OCI-LY7 (cell line): ENCODE data around the gene FOXJ2. TPM values are rescaled to one million over a fixed set of nuclear protein-coding genes. Genes with fewer than 3 reads are reported as not detected.
"Not testable (repeated sequence)": the region's sequence is repeated elsewhere in the genome, so short reads cannot be mapped to it uniquely, and the experiment has no call there.

Experiments
- BruUV-seq: library from RNA; stranded (reverse); fragments of 400-500 nt; replicated peaks from 2 replicates; lab custom pipeline; 2021; lab: Mats Ljungman, UMichigan
- CTCF ChIA-PET: fragments of 300-600 bp; sonication (Branson Sonifier 250); formaldehyde crosslinking; loops from one replicate; lab custom pipeline; 2022; ENCODE audit warnings: antibody characterized with exemption; ENCODE audit not compliant: unreplicated experiment; lab: Charles Lee
- POLR2A ChIA-PET: fragments of 300-600 bp; sonication (Branson Sonifier 250); formaldehyde crosslinking; loops from one replicate; lab custom pipeline; 2022; ENCODE audit warnings: antibody characterized with exemption; lab: Charles Lee
- DNase-seq: peaks from one replicate; pipeline ENCODE4 v3.0.0-alpha.2; 2015; ENCODE audit warnings: low spot score
- H2AFZ ChIP-seq: fragments of 200-600 bp; sonication (generic), shearing (Covaris generic); 2 replicates; pipeline ENCODE4 v1.6.1; 2014; ENCODE audit warnings: mild to moderate bottlenecking, antibody characterized with exemption, low read length, moderate library complexity
- H3K27ac ChIP-seq: fragments of 200-600 bp; sonication (generic); 2 replicates; pipeline ENCODE4 v1.5.1; 2014; ENCODE audit warnings: mixed run types, low read depth, mild to moderate bottlenecking, moderate library complexity, low read length, inconsistent platforms; ENCODE audit not compliant: poor library complexity, severe bottlenecking
- H3K36me3 ChIP-seq: fragments of 200-600 bp; sonication (generic); 2 replicates; pipeline ENCODE4 v1.6.1; 2014; ENCODE audit warnings: mild to moderate bottlenecking, antibody characterized with exemption, low read length, moderate library complexity, mixed read lengths; ENCODE audit not compliant: insufficient read depth
- H3K4me1 ChIP-seq: fragments of 200-600 bp; sonication (generic); 2 replicates; pipeline ENCODE4 v1.5.1; 2014; ENCODE audit warnings: mild to moderate bottlenecking, low read length; ENCODE audit not compliant: insufficient read depth, poor library complexity, severe bottlenecking
- H3K4me2 ChIP-seq: fragments of 200-600 bp; sonication (generic); 2 replicates; pipeline ENCODE4 v1.6.1; 2014; ENCODE audit warnings: mild to moderate bottlenecking, low read length
- H3K4me3 ChIP-seq: fragments of 200-600 bp; sonication (generic); 2 replicates; pipeline ENCODE4 v1.5.1; 2014; ENCODE audit warnings: mild to moderate bottlenecking, low read depth, low read length; ENCODE audit not compliant: poor library complexity, severe bottlenecking
- H3K79me2 ChIP-seq: fragments of 200-600 bp; sonication (generic); 2 replicates; pipeline ENCODE4 v1.6.1; 2016; ENCODE audit warnings: low read depth, mild to moderate bottlenecking, low read length, moderate library complexity, mixed read lengths; ENCODE audit not compliant: insufficient read depth
- H3K9me2 ChIP-seq: fragments of 200-600 bp; sonication (generic); 2 replicates; pipeline ENCODE4 v1.6.1; 2016; ENCODE audit warnings: mild to moderate bottlenecking, low read length, mixed read lengths; ENCODE audit not compliant: insufficient read depth
- H3K9me3 ChIP-seq: fragments of 200-600 bp; sonication (generic); 2 replicates; pipeline ENCODE4 v1.6.1; 2014; ENCODE audit warnings: mild to moderate bottlenecking, mixed run types, low read length, mixed read lengths
- H4K20me1 ChIP-seq: fragments of 200-600 bp; sonication (generic); 2 replicates; pipeline ENCODE4 v1.6.1; 2014; ENCODE audit warnings: mild to moderate bottlenecking, antibody characterized with exemption, low read length, moderate library complexity, mixed read lengths; ENCODE audit not compliant: insufficient read depth
- EZH2phosphoT487 ChIP-seq: fragments of 200-600 bp; sonication (generic); IDR thresholded peaks from 2 replicates; pipeline ENCODE4 v1.6.1; 2018; ENCODE audit warnings: low read depth, borderline replicate concordance, mild to moderate bottlenecking, mixed run types, antibody characterized with exemption, low read length, moderate library complexity, mixed read lengths
- intact Hi-C: fragments of 100-400 bp; cut with micrococcal nuclease; formaldehyde crosslinking; loops from one replicate; pipeline ENCODE4 v1.10.0; 2022; ENCODE audit not compliant: unreplicated experiment
- total RNA-seq, 2 experiments: library from RNA; depleted of rRNA in 1 of 2; stranded (reverse); fragments of >200 nt in 1 of 2; shearing (Covaris generic) in 1 of 2; gene quantifications; 2 replicates each; pipeline ENCODE4 v1.2.3, GENCODE V29; 2014 to 2022
- TF ChIP-seq, protein P1 (sequence below): fragments of 200-600 bp; sonication (generic); conservative IDR thresholded peaks from 2 replicates; pipeline ENCODE4 v1.5.1; 2014; ENCODE audit warnings: mild to moderate bottlenecking, antibody characterized with exemption, low read length, moderate library complexity, mixed read lengths

FOXJ2 gene
- total RNA-seq, 2 experiments from 2014 or later = 5.7 to 9.3 TPM

DNA sequence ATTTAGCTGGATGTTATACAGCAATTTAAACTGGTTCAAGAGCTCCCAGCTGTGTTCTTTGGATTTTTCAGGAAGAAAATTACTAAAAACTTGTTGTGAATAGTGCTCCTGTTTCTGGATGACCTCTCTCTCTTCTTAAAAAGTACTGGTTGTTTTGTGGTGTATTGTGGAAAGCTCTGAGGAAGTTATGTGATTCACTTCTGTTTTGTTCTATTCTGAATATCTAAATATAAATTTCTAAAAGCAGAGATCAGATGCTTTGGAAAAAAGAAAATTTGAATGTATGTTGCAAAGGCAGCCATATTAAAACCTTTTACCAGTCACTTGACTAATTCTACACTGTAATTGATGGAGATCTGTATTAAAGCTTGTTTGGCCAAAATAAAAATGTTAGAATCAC, 37.1 kb downstream of the FOXJ2 start:
- ChIA-PET POLR2A (interaction anchor here (1.2 kb wide), 2 partner anchors 9 to 36 kb away, joined by 3 to 6 read pairs; no protein-coding TSS in a partner anchor), CTCF (no interaction called here)
- intact Hi-C loops = no loop called here
- no peaks in the 10 kb centered on the region for H3K9me2 ChIP-seq
- H4K20me1 ChIP-seq = no peaks in the 10 kb centered on the region
- no peak overlapping the region for H2AFZ ChIP-seq
- TF ChIP-seq, protein P1, sequence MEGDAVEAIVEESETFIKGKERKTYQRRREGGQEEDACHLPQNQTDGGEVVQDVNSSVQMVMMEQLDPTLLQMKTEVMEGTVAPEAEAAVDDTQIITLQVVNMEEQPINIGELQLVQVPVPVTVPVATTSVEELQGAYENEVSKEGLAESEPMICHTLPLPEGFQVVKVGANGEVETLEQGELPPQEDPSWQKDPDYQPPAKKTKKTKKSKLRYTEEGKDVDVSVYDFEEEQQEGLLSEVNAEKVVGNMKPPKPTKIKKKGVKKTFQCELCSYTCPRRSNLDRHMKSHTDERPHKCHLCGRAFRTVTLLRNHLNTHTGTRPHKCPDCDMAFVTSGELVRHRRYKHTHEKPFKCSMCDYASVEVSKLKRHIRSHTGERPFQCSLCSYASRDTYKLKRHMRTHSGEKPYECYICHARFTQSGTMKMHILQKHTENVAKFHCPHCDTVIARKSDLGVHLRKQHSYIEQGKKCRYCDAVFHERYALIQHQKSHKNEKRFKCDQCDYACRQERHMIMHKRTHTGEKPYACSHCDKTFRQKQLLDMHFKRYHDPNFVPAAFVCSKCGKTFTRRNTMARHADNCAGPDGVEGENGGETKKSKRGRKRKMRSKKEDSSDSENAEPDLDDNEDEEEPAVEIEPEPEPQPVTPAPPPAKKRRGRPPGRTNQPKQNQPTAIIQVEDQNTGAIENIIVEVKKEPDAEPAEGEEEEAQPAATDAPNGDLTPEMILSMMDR = no peak
- TF ChIP-seq EZH2phosphoT487 = no peak
- no peak overlapping the region for H3K4me2 ChIP-seq
- H3K36me3 ChIP-seq = no peaks in the 10 kb centered on the region
- no peaks in the 10 kb centered on the region for H3K79me2 ChIP-seq
- H3K4me1 ChIP-seq = no peaks in the 10 kb centered on the region
- BruUV-seq = no TSS peak
- no peak for DNase-seq
- no peaks in the 10 kb centered on the region for H3K9me3 ChIP-seq
- no peak overlapping the region for H3K27ac ChIP-seq
- no peak overlapping the region for H3K4me3 ChIP-seq

DNA sequence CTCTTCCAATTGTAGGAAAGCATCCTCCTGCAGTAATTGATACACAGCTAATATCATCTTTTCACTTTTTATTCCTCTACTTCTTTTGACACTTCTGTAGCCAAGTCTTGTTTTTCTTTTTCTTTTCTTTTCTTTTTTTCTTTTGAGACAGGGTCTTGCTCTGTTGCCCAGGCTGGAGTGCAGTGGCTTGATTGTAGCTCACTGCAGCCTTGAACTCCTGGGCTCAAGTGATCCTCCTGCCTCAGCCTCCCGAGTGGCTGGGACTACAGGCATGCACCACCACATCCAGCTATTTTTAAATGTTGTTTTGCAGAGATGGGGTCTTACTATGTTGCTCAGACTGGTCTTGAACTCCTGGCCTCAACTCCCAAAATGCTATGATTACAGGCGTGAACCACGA, 39.3 kb downstream of the FOXJ2 start:
- intact Hi-C loops, H3K79me2 ChIP-seq, POLR2A ChIA-PET: not testable (repeated sequence)

DNA sequence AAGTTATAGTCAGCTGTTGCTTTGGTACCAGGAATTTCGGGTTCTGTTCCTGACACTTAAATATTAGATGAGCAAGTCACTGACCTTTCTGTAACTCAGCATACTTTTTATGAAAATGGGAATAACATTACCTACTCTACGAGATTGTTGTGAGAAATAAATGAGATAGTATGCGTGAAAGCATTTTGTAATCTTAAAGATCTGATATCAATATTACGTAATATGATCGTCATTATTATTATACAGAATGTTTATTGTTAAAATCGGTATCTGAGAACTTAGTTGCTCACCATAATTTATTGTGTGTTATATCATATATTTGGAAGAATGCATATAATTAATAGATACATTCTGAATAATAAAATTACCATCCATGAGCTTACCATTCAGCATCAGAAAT, 43.4 kb downstream of the FOXJ2 start:
- CTCF ChIA-PET = interaction anchor here (1.4 kb wide), 1 partner anchor 31 kb away, joined by 3 read pairs; no protein-coding TSS in a partner anchor
- H3K4me2 ChIP-seq = no peak overlapping the region
- BruUV-seq = no TSS peak
- DNase-seq = no peak
- no peak overlapping the region for H3K27ac ChIP-seq
- H3K36me3 ChIP-seq = no peaks in the 10 kb centered on the region
- H2AFZ ChIP-seq = no peak overlapping the region
- POLR2A ChIA-PET = no interaction called here
- intact Hi-C loops = no loop called here
- H3K79me2 ChIP-seq = peaks cover 8% of the 10 kb centered on the region; the same call in 1 of the 2 replicates
- H4K20me1 ChIP-seq = no peaks in the 10 kb centered on the region
- H3K4me1 ChIP-seq = peaks cover 14% of the 10 kb centered on the region
- H3K9me3 ChIP-seq = no peaks in the 10 kb centered on the region
- H3K4me3 ChIP-seq = no peak overlapping the region
- H3K9me2 ChIP-seq = no peaks in the 10 kb centered on the region
- TF ChIP-seq, protein P1 = no peak
- no peak for TF ChIP-seq EZH2phosphoT487

More for the DNA sequence above, 39.3 kb downstream of the FOXJ2 start:
- H3K4me2 ChIP-seq, H2AFZ ChIP-seq, H3K36me3 ChIP-seq, CTCF ChIA-PET, H3K9me2 ChIP-seq, H3K4me1 ChIP-seq, DNase-seq, BruUV-seq, H3K4me3 ChIP-seq, H3K9me3 ChIP-seq, H3K27ac ChIP-seq, H4K20me1 ChIP-seq: not testable (repeated sequence)
